OCI-LY3 (cell line): ENCODE data around the gene SHFL.

ENCODE experiments used
- CTCF ChIP-seq: fragments of 200-600, 300-600 bp; sonication (generic); IDR thresholded peaks from 2 replicates; pipeline ENCODE4 v1.5.1; 2014; ENCODE audit warnings: antibody characterized with exemption, low read length, low read depth
- EZH2phosphoT487 ChIP-seq: fragments of 200-600 bp; shearing (Covaris generic); IDR thresholded peaks from 2 replicates; pipeline ENCODE4 v1.6.1; 2018; ENCODE audit warnings: antibody characterized with exemption, mixed run types, low read depth

GRCh38 chr19:10109528-10109927 is 23.4 kb downstream of the SHFL start:
- no peak for TF ChIP-seq CTCF
- no peak for TF ChIP-seq EZH2phosphoT487
